ENCODE measurements around the gene BTBD1.
A peak's percentile ranks its signal among the peaks of the same experiment; 100 is the strongest.

The BTBD1 gene

GRCh38 chr15:83011271-83012075 lies 55.6 kb downstream of the BTBD1 start, which contains the start of gene C15orf40 (continued):
- TF ChIP-seq ZNF148 (tag by site-specific recombination; IDR thresholded peaks at IDR 0.05; ENCODE audit: borderline replicate concordance) (no peak), ZXDB (tag by site-specific recombination; IDR thresholded peaks at IDR 0.05) (peak; percentile 79), ZNF169 (tag by site-specific recombination; IDR thresholded peaks at IDR 0.05) (no peak), ZNF174 (tag by site-specific recombination; IDR thresholded peaks at IDR 0.05) (no peak), ZNF558 (tag by site-specific recombination; IDR thresholded peaks at IDR 0.05) (no peak), ZNF280D (tag by site-specific recombination; IDR thresholded peaks at IDR 0.05) (no peak; the same call in 1 of the 2 replicates), ZNF776 (tag by site-specific recombination; IDR thresholded peaks at IDR 0.05; ENCODE audit: borderline replicate concordance) (no peak), KLF8 (tag by site-specific recombination; IDR thresholded peaks at IDR 0.05) (peak; percentile 37), MEIS1 (CRISPR knock-in tag; IDR thresholded peaks at IDR 0.05; ENCODE audit: borderline replicate concordance) (no peak), ZNF626 (tag by site-specific recombination; IDR thresholded peaks at IDR 0.05) (no peak), ZNF426 (tag by site-specific recombination; IDR thresholded peaks at IDR 0.05) (no peak), TSHZ1 (tag by site-specific recombination; IDR thresholded peaks at IDR 0.05; ENCODE audit: borderline replicate concordance) (no peak; the same call in 1 of the 2 replicates)

- POLR2A ChIA-PET, result interaction anchor here (0.6 to 3.5 kb wide), 14 partner anchors 11 to 471 kb away, joined by 3 to 17 read pairs (median 4); partner anchors contain the start of genes BTBD1, HDGFL3 and RAMAC
- Histone ChIP-seq H3K4me1 (ENCODE audit: control insufficient read depth, insufficient read depth, low read length) (peaks cover 6% of the 10 kb centered on the region), H3K27ac (ENCODE audit: extremely low read depth, low read depth, low read length) (peak overlapping the region; percentile 68), H3K4me3 (ENCODE audit: low read depth, low read length) (peak overlapping the region; percentile 97), H3K36me3 (ENCODE audit: control insufficient read depth in 2 of 2, insufficient read depth in 1 of 2, low read length in 2 of 2) (peaks cover 39 to 42% of the 10 kb centered on the region in 2 experiments), H3K9me3 (ENCODE audit: control insufficient read depth, insufficient read depth, low read depth, low read length) (no peaks in the 10 kb centered on the region)
- CTCF ChIA-PET, result interaction anchor here (0.5 to 4.1 kb wide), 47 partner anchors 8 to 1644 kb away, joined by 3 to 44 read pairs (median 4); partner anchors contain the start of genes BTBD1, HDGFL3, RAMAC and TM6SF1
- TF ChIP-seq ZNF132 (tag by site-specific recombination; IDR thresholded peaks at IDR 0.05; ENCODE audit: borderline replicate concordance) (no peak), YY1 (tag by site-specific recombination; IDR thresholded peaks at IDR 0.05) (peak; percentile 88), MEIS1 (CRISPR knock-in tag; IDR thresholded peaks at IDR 0.05; ENCODE audit: borderline replicate concordance) (no peak), REST (tag by site-specific recombination; IDR thresholded peaks at IDR 0.05) (0 out of 2 replicates have a peak, but pooled peaks have one; percentile 19), SP7 (tag by site-specific recombination; IDR thresholded peaks at IDR 0.05) (0 out of 2 replicates have a peak, but pooled peaks have one; percentile 20), ZNF558 (tag by site-specific recombination; IDR thresholded peaks at IDR 0.05) (peak; percentile 20; the same call in 1 of the 2 replicates), KLF8 (tag by site-specific recombination; IDR thresholded peaks at IDR 0.05) (peak; percentile 33; the same call in 1 of the 2 replicates), ZNF24 (tag by site-specific recombination; IDR thresholded peaks at IDR 0.05) (0 out of 2 replicates have a peak, but pooled peaks have one; percentile 6), CTCF (tag by site-specific recombination; IDR thresholded peaks at IDR 0.05) (peak; percentile 88)
Observed at GRCh38 chr15:83010709-83011270, 56.3 kb downstream of the BTBD1 start.

Measured in HEK293 (cell line).